NK-92 (cell line): ENCODE measurements around the gene PPIP5K1.

Experiments used
- DNase-seq: peaks from one replicate; lab custom pipeline; 2025; ENCODE audit not compliant: unreplicated experiment; lab: John Stamatoyannopoulos, UW

PPIP5K1 gene

GRCh38 chr15:43519196-43519595, 70.8 kb downstream of the PPIP5K1 start:
- no peak for DNase-seq

GRCh38 chr15:43518197-43518761, 71.7 kb downstream of the PPIP5K1 start:
- DNase-seq, result no peak

GRCh38 chr15:43517354-43518196, 72.4 kb downstream of the PPIP5K1 start, which contains the start of gene MAP1A:
MAP1A (plus strand) TSS chr15:43517608; CDS start chr15:43521474, 3,866 bp downstream.
- DNase-seq, result no peak

GRCh38 chr15:43516801-43517353, 73.1 kb downstream of the PPIP5K1 start:
- no peak for DNase-seq

GRCh38 chr15:43516185-43516584, 73.8 kb downstream of the PPIP5K1 start:
- DNase-seq, result no peak

GRCh38 chr15:43515741-43516140, 74.3 kb downstream of the PPIP5K1 start:
- DNase-seq, result no peak

GRCh38 chr15:43514241-43515057, 75.6 kb downstream of the PPIP5K1 start:
- DNase-seq, result no peak

GRCh38 chr15:43513550-43513949, 76.5 kb downstream of the PPIP5K1 start:
- no peak for DNase-seq

- no peak for DNase-seq
These were observed 78.8 kb downstream of the PPIP5K1 start for GRCh38 chr15:43511012-43511885.

GRCh38 chr15:43510200-43511011, 79.6 kb downstream of the PPIP5K1 start:
- peak; percentile 81 for DNase-seq

- DNase-seq, result no peak
These were observed 80.3 kb downstream of the PPIP5K1 start for GRCh38 chr15:43509660-43510199.

GRCh38 chr15:43508991-43509659, 80.9 kb downstream of the PPIP5K1 start:
- no peak for DNase-seq

GRCh38 chr15:43508421-43508820, 81.6 kb downstream of the PPIP5K1 start:
- DNase-seq, result no peak

GRCh38 chr15:43505738-43506137, 84.3 kb downstream of the PPIP5K1 start:
- no peak for DNase-seq

GRCh38 chr15:43499635-43500034, 90.4 kb downstream of the PPIP5K1 start:
- DNase-seq, result no peak

- no peak for DNase-seq
These were observed 91.0 kb downstream of the PPIP5K1 start for GRCh38 chr15:43498990-43499389.

GRCh38 chr15:43493703-43494472, 96.1 kb downstream of the PPIP5K1 start:
- no peak for DNase-seq
